Frontal cortex (tissue), 4 donors: ENCODE data around the gene NUP93. TPM values are rescaled to one million over a fixed set of nuclear protein-coding genes. Genes with fewer than 3 reads are reported as not detected.
"Not testable (repeated sequence)": the region's sequence is repeated elsewhere in the genome, so short reads cannot be mapped to it uniquely, and the experiment has no call there.

Experiments used
- DNase-seq, 2 donors: peaks; one replicate each; pipeline ENCODE4 v3.0.0; 2012; ENCODE audit warnings: low spot score in 2 of 2
- FAIRE-seq: peaks from 2 replicates; lab custom pipeline; 2012; peaks lifted over from hg19 to GRCh38; lab: Jason Lieb, UNC
- total RNA-seq: library from RNA; depleted of rRNA; stranded (reverse); fragments of >200 nt; gene quantifications from one replicate; pipeline ENCODE4 v1.2.3, GENCODE V29; 2014
- donor health status: control.
- donor health status: control.
- donor health status: control.

The NUP93 gene
- total RNA-seq, 1 donor from 2014 or later: 219 TPM

DNA sequence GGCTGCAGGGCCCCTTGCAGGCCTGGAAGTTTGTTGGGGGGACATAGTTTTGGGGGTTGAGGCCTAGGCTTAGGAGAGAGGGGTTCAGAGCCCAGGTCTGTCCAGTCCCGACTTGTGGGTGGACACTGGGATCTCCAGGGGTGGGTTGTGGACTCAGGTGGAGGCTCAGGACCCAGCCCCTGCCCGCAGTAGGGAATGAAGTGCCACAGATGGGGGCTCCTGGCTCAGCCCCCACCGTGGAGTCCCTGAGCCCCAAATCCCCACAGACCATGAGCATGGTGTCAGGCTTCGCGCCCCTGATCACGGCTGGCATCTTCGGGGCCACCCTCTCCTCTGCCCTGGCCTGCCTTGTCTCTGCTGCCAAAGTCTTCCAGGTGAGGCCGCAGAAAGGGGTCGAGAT, 149.3 kb downstream of the NUP93 start:
- DNase-seq: no peak
- FAIRE-seq: no peak

DNA sequence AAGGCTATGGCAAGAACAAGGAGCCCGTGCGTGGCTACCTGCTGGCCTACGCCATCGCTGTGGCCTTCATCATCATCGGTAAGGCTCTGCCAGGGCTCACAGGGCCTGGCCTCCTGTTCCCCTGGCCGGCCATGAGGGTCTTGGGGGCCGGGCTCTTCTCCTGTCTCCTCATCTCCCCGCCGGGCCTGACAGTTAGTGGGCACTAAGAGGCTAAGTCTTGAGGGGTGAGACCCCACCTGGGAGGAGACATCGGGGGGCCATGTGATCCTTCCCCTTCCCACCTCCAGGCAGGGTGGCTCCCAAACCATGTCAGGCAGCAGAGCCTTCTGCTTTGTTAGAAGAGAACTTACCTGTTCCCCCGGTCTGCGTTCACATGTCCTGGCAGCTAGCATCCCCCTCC, 150.2 kb downstream of the NUP93 start:
- no peak for DNase-seq
- FAIRE-seq: no peak

DNA sequence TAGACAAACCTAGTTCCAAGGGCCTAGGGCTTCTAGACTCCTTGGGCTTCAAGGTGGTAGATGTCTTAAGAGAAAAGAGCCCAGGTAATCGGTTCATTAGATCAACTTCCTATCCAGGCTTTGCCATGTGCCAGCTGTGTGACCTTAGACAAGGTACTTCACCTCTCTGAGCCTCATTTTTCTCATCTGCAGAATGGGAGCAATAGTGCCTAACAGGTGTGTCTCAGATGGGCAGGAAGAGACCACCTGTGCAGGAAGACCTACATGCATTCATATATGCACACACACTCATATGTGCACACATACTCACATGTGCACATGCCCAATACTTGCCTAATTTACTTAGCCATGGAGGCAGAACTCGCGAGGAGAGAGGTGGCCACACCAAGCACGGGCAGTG, 150.8 kb downstream of the NUP93 start:
- DNase-seq (no peak), FAIRE-seq (no peak)

DNA sequence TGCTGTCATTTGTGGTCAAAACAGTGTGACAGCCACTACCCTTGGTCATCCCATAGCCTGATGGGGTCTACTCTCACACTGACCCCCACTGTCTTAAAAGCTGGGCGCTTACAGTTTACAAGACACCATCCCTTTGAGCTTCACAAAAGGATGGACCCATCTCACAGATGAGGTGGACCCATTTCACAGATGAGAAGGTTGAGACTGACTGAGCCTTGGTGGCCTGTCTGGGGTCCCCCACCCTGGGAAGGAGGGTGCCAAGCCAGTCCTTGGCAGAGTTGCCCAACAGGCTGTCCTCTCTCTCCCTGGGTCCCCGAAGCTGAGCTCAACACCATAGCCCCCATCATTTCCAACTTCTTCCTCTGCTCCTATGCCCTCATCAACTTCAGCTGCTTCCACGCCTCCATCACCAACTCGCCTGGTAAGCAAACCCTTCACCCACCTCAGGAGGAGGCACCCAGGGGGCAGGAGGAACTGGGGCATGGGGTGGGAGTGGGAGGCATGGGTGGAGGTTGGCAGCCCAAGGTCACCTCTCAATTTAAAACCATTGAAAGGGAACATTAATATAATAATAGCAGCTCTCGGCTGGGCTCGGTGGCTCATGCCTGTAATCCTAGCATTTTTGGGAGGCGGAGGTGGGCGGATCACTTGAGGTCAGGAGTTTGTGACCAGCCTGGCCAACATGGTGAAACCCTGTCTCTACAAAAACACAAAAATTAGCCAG, 152.3 kb downstream of the NUP93 start:
- DNase-seq: no peak
- no peak for FAIRE-seq

DNA sequence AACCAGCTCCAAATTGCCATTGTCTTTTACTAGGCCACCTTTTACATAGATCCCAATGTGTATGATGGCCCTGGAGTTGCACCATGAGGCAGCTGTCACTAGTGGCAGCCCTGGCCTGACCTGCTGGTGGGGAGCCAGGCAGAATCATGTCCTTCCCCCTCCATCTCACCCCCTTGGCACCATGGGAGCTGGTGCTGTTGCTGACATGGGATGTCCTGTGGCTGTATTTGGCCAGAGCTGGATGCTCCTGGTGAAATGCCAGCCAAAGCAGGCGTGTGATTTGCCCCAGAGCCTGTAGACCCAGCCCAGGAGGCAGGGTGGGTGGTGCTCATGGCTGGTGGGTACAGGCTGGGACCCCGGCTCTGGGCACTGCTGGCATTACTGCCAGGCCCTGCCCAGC, 153.7 kb downstream of the NUP93 start:
- no peak for FAIRE-seq
- DNase-seq: no peak

DNA sequence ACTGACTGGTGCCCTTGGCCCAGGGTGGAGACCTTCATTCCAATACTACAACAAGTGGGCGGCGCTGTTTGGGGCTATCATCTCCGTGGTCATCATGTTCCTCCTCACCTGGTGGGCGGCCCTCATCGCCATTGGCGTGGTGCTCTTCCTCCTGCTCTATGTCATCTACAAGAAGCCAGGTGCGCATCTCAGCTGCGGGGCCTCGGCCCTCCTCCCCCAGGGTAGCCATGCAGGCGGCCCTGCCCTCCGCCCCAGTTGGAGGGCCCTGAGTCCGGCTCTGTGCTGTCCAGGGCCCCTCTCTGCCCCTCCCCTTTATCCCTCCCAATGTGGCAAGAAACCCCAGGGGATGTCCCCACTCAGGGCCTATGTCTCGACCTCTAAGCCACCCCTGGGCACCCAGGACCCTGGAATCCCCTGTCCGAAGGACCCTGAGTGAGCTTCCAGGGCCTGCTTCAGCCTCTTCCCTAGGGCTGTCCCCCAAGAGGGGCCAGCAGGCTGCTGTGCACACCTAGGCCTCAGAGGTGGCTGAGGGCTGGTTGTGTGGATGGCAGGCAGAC, 154.2 kb downstream of the NUP93 start:
- no peak for FAIRE-seq
- no peak for DNase-seq

- not testable (repeated sequence) for FAIRE-seq, DNase-seq
Observed at GRCh38 chr16:56884929-56885328, 155.0 kb downstream of the NUP93 start.

DNA sequence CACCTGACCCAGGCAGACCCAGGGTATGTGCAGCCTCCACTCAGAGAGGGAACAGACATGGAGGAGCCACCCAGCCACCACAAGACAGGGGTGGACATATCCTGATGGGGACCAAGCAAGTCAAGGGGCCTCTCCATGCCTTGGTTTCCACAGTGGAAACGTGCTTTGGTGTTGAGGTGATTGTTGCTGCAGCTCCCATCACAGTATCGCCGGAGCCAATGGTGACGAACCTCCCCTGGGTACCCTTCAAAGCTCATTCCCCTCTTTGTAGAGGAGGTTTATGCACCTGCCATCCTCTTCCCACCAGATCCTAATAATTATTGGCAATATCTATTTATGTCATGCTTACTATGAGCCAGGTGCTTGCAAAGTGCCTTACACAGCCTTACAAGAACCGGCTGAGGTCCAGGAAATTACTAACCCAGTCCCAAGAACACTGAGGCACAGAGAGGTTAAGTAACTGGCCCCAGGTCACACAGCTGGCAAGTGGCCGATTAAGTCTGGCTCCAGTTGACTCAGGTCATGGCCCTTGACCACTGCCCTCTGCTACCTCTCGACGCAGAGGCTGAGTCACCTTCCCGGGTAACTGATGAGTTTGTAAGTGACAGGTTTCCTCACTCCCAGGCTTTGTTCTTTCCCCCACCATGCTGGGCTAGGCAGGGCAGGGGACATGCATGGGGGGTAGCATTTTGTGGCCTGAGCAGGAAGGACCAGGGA, 155.7 kb downstream of the NUP93 start:
- FAIRE-seq: no peak
- no peak for DNase-seq

- no peak for FAIRE-seq
Observed at GRCh38 chr16:56886296-56886695, 156.4 kb downstream of the NUP93 start.

GRCh38 chr16:56886826-56887225, 156.9 kb downstream of the NUP93 start:
- no peak for FAIRE-seq
- no peak for DNase-seq

More at GRCh38 chr16:56886296-56886695, 156.4 kb downstream of the NUP93 start:
- DNase-seq: no peak

DNA sequence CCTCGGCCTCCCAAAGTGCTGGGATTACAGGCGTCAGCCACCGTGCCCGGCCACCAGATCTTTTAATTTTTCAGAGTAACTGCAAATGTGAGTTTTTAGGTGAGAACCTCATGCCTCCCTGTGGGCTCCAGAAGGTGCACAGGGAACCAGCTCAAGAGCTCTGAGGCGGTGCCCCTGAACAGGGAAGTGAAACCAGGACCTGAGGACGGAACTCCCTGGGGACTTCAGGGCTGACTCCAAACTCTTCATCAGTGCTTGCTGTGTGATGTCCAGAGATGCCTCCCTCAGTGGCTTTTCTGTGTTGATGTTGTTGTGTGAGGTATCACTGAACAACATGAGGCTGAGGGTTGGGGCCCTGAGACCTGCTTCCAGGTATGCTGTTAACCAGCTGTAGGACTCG, 158.9 kb downstream of the NUP93 start:
- DNase-seq: no peak
- FAIRE-seq: no peak

DNA sequence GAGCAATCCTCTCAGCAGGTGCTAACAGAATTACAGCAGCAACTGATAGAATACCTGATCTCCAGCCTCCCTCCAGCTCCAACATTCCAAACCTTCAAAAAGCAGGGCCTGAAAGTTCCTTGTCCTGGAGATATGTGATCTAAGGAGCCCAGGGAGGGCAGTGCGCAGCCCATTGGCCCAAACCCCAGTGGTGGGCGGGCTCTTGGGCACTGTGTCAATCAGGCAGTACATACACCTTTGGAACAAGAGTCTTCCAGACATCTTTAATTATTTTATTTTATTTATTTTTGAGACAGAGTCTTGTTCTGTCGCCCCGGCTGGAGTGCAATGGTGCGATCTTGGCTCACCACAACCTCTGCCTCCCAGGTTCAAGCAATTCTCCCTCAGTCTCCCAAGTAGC, 159.3 kb downstream of the NUP93 start:
- FAIRE-seq (no peak), DNase-seq (no peak)

- DNase-seq (no peak), FAIRE-seq (no peak)
Observed at GRCh38 chr16:56891685-56892084, 161.8 kb downstream of the NUP93 start.

- FAIRE-seq: no peak
- DNase-seq: no peak
Observed at GRCh38 chr16:56892705-56893104, 162.8 kb downstream of the NUP93 start.

DNA sequence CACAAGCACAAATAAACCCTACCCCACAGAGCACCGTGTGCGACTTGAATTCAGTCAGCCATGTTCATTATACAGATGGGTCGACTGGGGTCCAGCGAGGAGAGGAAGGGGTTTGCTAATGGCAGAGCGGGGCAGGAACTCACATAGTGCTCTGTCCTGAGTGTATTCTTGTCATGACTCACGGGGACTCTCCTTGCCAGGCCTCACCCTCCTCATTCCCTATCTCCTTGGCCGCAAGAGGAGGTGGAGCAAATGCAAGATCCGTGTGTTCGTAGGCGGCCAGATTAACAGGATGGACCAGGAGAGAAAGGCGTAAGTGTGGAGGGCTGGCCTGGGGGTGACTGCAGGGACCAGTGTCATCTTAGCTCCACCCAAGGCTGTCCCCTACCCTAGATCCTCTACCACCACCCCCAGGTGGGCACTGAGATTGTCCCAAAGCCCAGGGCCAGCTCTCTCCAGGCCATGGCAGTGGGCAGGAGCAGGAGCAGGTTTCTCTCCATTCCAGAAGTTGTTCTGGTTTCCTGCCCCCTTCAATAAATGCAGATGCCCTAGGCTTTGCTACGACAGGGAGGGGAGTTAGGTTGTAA, 164.5 kb downstream of the NUP93 start:
- DNase-seq: no peak
- FAIRE-seq: no peak

DNA sequence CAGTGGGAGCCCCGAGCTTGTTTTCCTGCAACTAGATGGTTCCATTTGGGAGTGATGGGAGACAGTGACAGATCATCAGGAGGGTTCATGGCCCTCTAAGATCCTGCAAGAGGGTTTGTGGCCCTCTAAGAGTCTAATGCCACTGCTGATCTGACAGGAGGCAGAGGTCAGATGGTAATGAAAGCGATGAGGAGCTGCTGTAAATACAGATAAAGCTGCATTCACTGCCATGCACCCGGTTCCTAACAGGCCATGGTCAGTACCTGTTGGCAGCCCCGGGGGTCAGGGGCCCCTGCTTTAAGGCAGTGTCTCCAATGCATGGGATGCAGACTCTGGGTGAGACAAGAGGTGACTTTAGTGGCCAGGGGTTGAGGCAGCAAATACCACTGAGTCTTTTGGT, 165.9 kb downstream of the NUP93 start:
- DNase-seq: no peak
- FAIRE-seq: no peak

GRCh38 chr16:56896244-56896643, 166.3 kb downstream of the NUP93 start:
- FAIRE-seq (no peak), DNase-seq (no peak)

DNA sequence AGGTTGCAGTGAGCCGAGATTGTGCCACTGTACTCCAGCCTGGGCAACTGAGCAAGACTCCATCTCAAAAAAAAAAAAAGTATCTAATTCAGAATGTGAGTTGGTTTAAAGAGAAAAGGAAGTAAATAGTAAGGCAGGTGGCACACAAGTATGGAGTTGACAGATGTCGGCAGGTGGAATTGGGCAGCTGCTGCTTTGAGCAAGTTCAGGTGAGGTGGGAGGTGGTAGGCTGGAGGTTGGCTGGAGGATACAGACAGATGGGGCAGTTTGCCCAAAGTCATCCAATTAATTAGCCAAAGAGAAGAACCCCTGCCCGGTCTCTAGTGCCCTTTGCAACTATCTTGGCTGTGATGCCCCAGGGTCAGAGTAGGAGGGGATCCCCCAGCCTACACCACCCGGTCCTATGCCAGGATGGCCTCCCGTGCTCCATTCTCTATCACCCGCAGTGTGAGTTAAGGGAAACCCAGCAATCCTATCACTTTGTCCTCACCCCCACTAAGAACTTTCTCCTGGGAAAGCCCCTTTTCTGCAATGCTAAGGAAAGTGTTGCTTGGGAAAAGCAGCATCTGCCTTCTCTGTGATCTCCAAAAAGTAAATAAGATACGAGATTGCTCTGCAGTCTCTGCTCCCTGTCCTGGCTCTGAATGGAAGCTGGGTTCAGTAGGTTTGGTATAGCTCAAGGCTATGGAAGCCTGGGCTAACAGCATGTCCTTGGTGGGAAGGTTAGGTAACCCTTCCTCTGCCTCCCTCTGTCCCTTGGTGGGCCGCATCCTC, 167.3 kb downstream of the NUP93 start:
- DNase-seq (no peak), FAIRE-seq (no peak)

DNA sequence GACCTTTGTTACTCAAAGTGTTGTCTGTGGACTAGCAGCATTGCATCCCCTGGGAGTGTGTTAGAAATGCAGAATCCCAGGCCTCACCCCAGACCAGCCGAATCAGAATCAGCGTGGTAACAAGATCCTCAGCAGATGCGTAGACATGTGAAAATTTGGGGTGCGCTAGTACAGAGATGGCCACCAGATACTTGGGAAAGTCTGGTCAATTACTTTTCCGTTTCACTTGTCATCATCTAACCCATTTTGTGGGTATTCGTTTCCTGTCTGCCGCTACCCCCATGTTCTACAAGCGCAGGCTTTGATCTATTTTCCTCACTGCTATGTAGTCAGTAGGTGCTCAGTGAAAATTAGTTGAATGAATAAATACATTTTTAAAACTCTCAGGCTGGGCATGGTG, 168.9 kb downstream of the NUP93 start:
- DNase-seq (no peak), FAIRE-seq (no peak)
